Measurements from ENCODE around the gene PPP1R13B.
A peak's percentile ranks its signal among the peaks of the same experiment; 100 is the strongest.

The PPP1R13B gene

DNA sequence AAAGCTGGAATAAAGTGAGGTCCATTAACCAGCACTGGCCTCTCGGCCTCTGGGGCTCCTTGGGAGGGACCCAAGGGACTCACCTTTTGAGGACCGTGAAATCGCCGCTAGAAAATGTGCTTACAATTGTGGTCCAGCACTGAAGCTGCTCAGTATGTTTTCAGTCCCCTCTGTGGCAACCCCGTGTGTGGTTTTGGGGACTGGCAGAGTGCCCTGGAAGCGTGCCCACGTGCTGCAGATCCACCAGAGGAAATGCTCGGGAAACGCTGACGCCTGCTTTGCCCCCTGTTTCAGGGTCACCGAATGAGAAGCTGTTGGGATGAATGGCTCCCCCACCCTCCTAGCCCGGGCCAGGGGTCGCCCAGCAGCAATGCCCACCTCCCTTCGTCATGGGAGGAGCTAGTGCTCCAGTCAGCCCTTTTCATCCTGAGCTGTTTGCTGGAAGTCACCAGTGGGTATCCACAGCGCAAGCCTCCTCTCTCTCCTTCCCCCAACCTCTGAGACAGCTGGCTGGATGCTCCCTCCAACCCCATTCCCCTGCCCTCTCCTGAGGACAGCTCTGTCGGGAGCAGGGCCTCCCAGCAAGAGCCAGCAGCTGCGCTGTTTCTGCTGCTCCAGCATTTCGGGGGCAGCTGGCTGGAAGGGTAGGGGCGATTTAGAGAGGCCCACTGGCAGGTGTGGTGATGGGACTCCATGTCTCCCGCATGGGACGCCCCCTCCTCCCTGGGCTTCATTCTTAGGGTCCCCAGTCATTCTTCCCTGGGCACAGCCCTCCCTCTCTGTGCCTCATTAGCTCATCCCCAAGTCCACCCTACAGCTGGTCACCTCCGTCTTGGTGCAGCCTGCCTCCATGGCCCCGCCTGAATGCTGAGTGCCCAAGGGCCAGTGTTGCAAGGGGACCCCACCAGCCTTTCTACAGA lies 33.2 kb upstream of the PPP1R13B start:
- DNase-seq, result peak in 1 of 2 donors; percentile 20

DNA sequence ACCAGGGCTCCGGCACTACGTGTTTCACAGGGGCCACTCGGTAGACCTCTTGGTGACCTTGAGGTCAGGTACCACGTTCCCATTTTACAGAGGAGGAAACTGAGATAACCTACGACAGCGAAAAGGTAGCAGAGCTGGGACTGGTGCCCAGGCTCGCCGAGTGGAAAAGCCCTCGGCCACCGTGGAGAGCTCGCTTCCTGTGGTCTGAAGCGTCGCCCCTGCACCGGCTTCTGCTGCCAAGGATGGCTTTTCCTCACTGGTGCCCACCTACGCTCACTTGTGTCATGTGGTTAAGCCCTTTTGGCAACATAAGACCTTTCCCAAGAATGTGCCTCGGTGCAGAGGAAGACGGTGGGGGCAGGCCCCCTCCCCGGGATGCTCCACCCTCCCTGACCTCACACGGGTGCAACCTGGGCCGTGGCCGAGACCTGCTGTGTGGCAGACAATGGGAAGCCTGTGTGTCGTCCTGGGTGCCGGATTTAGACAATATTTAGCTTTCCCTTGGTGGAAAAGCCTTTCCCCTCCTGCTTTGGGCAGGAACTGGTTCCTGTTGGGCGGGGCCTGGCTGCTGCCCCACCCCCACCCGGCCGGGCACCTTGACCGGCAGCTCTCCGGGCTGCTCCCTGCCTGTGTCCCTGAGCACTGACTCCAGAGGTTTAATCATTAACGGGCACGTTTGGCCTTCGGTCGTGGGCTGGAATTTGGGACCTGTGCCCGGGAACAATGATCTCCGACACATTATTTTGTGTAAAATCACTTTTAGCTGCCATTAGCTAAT lies 32.4 kb upstream of the PPP1R13B start:
- DNase-seq, result no peak

DNA sequence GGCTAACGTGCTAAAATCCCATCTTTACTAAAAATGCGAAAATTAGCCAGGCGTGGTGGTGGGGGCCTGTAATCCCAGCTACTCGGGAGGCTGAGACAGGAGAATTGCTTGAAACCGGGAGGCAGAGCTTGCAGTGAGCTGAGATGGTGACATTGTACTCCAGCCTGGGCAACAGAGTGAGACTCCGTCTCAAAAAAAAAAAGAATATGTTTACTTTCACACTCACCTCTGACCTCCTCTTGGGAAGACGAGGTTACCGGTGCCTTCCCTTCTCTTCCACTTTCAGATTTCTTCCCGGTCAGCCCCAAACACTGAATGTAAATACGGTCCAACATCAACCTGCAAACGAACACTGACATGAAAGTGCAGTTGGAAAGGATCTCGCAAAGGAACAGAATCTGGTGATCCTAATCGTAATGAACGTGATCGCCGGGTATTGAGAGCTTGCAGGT lies 31.8 kb upstream of the PPP1R13B start:
- no peak for DNase-seq

DNA sequence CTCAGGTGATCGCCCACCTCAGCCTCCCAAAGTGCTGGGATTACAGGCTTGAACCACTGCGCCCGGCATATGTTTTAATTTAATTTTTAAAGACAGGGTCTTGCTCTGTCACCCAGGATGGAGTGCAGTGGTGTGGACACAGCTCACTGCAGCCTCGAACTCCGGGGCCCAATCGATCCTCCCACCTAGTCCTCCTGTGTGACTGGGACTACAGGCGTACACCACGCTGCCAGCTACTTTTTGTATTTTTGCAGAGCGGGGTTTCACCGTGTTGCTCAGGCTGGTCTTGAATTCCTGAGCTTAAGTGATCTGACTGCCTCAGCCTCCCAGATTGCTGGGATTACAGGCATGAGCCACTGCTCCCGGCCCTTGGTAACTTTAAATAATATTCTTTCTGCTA lies 30.8 kb upstream of the PPP1R13B start:
- no peak for DNase-seq

DNA sequence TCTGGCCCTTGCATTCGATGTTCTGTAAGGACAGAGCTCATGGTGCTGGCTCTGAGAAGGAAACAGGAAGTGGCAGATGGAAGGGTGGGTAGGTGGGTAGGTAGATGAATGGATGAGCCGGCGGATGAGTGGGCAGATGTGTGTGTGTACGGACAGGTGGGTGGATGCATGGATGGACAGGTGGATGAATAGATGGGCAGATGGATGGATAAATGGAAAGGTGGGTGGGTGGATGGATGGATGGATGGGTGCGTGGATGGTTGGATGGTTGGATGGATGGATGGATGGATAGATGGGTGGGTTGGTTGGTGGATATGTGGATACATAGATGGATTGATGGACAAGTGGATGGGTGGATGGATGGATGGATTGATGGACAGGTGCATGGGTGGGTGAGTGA lies 27.6 kb upstream of the PPP1R13B start:
- DNase-seq, result no peak

DNA sequence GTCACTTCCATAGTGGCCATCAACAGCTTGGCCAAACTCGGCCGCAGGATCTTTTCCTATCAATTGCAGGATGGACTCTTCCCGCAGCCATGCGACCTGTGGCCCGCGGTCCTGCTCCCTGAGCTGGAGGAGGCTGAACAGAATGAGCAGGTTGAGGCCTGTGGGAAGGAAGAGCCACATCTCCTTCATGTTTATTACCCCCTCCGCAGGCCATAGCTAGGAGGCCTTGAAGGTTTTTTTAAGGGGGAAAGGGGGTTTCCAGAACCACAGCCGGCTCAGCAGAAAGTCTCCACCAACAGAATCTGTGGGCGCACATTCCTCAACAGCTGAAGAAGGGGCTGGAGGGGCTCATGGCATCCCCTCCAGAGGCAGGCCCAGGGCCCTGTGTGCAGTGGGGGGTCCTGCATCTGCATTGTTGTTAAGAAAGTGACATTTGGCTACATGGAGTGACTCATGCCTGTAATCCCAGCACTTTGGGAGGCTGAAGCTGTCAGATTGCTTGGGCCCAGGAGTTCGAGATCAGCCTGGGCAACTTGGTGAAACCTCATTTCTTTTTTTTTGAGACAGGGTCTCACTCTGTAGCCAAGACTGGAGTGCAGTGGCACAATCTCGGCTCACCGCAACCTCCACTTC lies 25.2 kb upstream of the PPP1R13B start:
- no peak for DNase-seq

DNA sequence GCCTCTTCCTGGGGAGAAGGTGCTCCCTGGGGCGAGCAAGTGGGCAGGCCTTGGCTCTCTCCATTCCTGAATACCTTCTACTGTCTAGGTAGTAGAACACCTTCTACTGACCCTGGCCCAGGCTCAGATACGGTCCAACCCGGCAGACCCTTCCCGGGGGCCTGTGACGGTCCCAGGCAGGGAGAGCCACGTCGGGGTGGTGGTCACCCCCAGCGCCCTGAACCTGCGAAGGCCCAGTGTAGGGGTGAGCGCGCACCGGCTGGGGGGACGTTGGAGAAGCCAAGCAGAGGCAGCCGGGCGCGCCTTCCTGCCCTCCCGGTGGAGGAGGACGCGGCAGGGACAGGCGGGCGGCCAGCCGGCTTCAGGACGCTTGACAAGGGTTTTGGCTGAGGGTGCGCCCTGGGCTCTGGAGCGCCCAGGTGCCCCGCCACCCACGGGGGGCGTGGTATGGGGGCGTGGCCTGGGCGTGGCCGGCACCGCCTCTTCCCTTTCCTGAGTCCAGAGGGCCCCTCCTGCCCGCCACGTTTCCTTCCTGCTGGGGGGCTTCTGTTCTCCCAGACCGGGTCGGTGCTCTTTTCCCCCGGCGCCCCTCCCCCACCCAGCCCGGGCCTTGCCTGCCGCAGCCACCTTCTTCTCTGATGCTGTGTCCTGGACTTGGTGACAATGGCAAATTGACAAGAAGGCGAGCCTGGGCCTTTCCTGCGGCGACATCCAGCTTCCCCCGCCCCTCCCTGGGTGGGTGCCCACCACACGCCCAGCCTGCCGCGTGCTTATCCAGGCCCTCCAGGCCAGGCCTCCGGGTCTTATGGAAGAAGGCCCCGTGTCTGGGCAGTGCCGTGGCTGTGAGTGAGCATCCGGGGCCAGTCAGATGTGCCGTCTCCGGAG lies 24.5 kb upstream of the PPP1R13B start:
- DNase-seq, result no peak

DNA sequence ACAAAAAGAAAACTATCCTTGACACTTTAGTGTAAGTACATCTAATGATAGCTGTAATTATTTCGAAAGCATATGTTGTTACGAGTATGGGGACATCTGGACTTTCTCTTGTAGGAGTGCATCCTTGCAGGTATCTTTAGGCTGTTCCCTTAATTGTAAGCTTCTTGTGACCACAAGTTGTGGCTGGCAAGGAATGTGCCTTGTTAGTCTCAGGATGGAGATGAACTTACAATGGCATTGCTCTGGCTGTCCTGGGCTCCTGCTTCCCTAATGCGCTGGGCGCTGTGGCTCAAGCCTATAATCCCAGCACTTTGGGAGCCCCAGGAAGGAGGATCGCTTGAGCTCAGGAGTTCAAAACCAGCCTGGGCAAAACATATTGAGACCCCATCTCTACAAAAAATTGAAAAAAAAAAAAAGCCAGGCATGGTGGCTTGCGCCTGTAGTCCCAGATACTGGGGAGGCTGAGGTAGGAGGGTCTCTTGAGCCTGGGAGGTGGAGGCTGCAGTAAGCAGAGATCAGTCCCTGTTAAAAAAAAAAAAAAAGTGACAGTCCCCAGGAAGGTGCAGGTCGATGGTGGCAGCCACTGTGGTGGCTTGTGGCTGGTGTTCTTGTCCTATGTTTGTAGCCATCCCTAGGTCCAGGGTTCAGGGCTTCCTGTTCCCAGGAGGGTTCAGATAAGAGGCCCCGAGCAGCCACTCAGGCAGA lies 23.7 kb upstream of the PPP1R13B start:
- DNase-seq, result no peak

DNA sequence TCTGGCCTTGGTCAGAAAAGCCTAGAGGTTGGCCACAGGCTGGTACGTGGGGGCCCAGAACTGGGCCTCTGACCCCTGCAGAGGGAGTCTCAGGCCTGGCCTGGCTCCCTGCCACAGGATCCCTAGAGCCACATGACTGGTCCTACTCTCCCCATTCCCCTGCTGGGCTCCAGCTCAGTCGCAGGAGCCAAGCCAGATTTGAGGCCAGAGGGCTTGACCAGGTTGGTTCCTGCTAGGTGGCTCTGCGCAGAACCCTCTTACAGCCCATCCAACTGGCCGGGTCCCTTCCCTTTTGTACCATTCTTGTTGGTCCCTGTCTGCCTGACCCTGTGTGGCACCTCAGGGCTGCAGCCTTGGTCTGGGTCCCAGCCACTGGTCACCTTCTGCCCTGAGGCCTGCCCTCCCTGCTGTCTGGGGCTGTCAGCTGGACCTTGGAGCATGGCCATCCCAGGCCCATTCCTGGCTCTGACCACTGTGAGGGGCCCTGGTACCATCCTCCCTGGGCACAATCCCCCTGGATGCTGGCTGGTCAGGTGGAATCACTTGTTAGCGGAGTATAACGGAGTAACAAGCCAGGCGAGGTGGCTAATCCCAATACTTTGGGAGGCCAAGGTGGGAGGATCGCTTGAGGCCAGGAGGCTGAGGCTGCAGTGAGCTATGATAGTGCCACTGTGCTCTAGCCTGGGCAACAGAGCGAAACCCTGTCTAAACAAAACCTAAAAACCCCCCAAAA lies 22.9 kb upstream of the PPP1R13B start:
- no peak for DNase-seq

DNA sequence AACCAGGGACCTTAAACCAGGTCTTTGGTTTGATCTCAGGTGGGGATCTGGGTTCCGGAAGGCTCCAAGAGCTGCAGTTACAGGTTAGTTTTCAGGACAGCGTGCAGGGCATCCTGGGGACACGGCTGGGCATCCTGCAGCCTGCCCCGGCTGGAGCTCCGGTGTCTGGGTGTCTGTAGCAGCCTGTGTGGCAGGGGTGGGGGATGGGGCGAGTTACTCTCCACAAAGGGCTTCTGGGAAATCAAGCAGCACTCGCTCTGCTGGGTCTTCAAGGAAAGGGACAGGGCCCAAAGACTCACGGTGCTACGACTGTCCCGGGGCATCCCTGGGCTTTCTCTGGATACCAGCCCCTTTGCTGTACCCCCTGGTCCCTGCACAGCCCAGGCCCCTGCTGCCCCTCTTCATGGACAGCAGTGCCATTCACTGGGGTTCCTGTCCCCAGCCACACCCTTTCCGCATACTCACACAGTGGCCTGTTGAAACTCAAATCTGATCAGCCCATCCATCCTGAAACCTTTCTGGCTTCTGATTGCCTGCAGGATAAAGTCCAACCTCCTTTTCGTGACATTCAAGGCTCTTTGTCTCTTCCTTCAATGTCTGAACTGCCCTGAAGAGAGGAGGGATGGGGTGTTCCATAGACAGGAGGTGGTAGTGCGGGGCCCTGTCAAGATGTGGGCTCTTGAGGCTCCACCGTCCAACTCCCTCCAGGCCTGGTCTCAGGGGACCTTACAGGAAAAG lies 22.2 kb upstream of the PPP1R13B start:
- DNase-seq, result no peak

DNA sequence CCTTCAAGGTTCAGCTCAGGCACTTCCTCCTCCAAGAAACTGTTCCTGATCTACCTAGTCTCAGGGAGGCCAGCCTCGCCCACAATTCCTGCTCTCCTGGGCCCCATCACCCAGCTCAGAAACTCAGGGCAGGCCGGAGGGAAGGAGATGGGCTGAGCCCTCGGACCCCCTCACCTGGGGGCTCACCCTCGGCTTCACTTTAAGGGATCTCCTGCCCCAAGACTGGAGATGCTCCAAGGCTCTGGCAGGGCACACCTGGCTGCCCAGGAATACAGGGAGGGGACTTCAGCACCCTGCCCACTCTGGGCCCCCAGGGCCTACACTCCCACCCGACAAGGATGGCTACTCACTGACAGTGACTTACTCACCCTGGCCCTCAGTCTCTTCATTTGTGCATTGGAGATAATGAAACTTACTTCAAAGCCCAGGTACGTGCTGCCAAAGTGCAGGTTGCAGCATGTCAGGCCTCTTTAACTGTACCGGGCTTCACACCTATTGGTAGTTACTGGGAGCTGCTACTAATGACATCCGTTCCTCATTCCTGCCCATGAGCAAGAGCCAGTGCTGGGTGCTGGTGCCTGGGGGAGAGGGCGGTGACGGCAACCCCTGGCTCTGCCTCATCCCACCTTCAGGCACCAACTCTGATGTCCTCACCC lies 21.0 kb upstream of the PPP1R13B start:
- no peak for DNase-seq

DNA sequence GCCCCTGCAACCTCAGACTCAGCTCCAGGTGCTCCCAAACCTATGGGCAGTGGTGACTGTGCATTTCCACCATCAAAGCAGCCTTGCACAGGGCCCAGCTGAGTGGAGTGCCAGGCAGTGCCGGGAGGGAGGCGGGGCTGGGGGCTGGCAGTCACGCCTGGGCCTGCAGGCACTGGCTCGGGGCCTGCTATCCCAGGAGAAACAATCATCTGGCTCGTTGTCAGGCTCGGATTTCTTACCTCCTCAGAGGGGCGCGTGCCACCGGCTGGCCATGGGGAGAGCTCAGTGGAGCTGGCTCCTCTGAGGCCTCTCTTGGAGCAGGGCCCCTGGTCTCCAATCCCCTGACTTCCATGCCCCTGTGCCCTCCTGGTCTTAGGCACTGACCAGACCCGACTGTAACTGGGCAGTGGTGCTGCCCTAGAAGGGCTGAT lies 20.2 kb upstream of the PPP1R13B start:
- no peak for DNase-seq

DNA sequence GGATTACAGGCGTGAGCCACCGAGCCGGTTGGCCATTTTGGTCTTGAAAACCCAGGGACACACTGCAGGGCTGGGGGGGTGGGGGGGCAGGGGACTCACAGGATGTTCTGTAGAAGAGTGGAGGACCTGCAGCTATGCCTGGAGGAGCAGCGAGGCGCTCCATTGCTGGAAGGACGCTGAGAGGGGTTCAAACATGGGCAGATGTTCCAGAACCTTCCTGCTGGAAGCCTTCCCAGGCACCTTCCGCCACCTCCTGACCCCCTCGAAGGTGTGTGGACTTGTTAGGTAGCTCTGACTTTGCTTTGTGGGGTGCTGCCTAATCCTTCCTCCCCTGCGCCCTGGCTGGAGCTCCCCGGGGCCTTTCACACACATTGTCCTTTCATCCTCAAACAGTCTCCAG lies 19.6 kb upstream of the PPP1R13B start:
- no peak for DNase-seq

DNA sequence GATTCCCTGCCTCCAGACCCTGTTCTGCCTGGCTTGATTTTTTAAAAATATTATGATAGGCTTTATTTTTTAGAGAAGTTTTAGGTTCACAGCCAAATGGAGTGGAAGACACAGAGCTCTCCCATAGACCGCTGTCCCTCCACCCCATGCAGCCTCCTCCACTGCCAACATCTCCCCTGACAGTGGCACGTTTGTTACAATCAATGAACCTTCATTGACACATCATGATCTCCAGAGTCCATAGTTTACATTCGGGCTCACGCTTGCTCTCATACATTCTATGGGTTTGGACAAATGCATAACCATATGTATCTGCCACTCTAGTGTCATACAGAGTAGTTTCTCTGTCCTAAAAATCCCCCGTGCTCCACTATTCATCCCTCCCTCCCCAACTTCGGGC lies 15.9 kb upstream of the PPP1R13B start:
- DNase-seq, result no peak

DNA sequence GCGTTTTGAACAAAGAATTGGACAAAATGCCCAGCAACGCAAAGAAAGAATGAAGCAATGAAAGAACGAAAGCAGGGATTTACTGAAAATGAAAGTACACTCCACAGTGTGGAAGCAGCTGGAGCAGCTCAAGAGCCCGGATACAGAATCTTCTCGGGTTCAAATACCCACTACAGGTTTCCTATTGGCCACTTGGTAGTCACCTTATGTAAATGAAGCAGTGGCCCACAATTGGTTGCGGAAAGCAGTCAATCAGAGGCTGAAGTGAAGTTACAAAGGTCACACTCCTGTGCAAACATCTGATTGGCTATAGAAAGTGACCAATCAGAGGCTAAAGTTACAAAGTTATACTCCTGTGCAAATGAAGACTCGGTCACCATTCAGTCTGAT lies 15.0 kb upstream of the PPP1R13B start:
- no peak for DNase-seq

DNA sequence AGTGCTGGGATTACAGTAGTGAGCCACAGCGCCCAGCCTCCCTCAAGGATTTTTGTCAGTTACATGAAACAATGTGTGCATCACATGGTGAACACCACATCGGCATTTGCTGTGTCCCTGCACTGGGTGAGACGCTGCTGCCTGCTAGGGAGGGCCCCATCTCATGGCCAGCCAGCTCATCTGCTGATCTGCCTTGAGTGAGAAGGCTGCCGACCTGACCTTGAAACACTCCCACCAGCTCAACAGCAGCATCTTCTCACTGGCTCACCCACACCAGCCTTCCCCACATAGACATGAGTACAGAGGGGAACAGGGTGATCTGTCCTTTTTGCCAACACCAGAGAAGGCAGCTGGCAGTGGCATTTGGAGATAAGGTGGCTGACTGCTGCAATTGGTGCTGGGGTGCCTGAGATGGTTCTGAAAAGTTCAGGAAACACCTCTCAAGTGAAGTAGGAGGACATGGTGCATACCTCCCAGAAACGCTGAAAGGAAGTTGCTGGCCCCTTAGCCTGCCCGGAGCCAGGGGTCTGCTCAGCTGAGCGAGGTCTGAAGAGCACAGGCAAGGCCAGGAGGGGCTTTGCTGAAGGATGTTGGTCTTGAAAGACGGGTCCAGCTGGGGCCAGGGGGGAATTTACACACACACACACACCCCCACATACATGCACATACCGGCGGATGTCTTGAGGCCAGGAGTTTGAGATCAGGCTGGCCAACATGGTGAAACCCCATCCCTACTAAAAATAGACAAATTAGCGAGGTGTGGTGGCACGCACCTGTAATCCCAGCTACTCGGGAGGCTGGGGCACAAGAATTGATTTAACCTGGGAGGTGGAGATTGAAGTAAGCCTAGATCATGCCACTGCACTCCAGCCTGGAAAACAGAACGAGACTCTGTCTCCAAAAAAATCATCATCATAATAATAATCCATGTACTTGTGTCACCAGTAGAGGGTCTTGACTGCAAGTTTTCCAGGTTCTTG lies 14.3 kb upstream of the PPP1R13B start:
- no peak for DNase-seq

DNA sequence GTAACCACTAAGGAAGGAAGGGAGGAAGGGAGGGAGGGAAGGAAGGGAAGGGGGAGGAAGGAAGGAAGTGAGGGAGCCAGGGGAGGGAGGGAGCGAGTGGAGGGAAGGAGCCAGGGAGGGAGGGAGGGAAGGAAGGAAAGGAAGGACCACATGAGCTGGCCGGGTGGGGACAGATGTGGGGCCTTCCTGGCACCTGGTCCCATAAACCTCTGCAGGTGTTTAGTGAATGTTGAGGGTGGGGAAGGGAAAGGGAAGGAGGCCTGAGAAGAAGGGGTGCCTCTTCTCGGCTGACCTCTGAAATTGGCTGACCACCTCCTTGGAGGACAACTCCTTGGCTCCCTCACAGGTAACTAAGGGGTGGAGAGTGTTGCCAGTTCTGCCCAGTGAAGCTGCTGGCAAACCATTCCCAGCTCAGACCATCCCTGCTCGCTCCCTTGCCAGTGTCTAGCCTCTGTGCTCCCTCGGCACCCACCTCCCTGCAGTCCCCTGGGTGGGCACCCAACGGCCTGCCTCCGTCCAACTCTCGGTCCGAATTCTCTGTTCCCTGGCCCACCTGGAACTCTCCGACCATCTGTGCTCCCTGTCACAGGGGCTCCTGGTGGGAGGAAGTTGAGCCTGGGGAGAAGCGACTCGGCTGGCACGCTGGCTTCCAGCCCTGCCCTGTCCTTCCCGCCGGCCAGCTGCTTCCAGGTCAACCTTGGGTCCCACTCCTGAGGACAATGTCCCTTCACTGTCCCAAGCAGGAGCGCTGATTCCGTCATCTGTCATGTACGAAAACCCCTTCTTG lies 12.2 kb upstream of the PPP1R13B start:
- DNase-seq, result no peak

All from bone marrow (tissue), 2 donors.